Type B pancreatic cell (in vitro differentiated cells): ENCODE data around the gene OAT. TPM values are rescaled to one million over a fixed set of nuclear protein-coding genes. Genes with fewer than 3 reads are reported as not detected.

Source experiments
- DNase-seq: peaks from one replicate; pipeline ENCODE4 v3.0.0; 2021; ENCODE audit warnings: mixed read lengths; ENCODE audit not compliant: unreplicated experiment; ENCODE audit errors: extremely low spot score
- H3K27ac Mint-ChIP-seq: 2 replicates; pipeline ENCODE4 v1.8.0; 2021; ENCODE audit warnings: mild to moderate bottlenecking, mixed read lengths
- H3K27me3 Mint-ChIP-seq: 2 replicates; pipeline ENCODE4 v1.8.0; 2021; ENCODE audit warnings: mixed read lengths
- H3K36me3 Mint-ChIP-seq: 2 replicates; pipeline ENCODE4 v1.8.0; 2021; ENCODE audit warnings: mixed read lengths
- H3K4me1 Mint-ChIP-seq: one replicate; pipeline ENCODE4 v1.8.0; 2021; ENCODE audit warnings: mixed read lengths; ENCODE audit not compliant: unreplicated experiment
- H3K4me3 Mint-ChIP-seq: 2 replicates; pipeline ENCODE4 v1.8.0; 2021; ENCODE audit warnings: mild to moderate bottlenecking, mixed read lengths
- H3K9me3 Mint-ChIP-seq: 2 replicates; pipeline ENCODE4 v1.8.0; 2021; ENCODE audit warnings: mixed read lengths
- CTCF ChIP-seq: fragments of 200-600 bp; sonication (generic); conservative IDR thresholded peaks from 2 replicates; pipeline ENCODE4 v1.5.0; 2021; ENCODE audit warnings: antibody characterized with exemption, mild to moderate bottlenecking
- total RNA-seq: library from RNA; stranded (reverse); gene quantifications from 2 replicates; pipeline ENCODE4 v1.2.1, GENCODE V29; 2021; ENCODE audit warnings: low replicate concordance

Gene OAT
- total RNA-seq, 1 donor from 2014 or later, result 83.4 TPM

DNA sequence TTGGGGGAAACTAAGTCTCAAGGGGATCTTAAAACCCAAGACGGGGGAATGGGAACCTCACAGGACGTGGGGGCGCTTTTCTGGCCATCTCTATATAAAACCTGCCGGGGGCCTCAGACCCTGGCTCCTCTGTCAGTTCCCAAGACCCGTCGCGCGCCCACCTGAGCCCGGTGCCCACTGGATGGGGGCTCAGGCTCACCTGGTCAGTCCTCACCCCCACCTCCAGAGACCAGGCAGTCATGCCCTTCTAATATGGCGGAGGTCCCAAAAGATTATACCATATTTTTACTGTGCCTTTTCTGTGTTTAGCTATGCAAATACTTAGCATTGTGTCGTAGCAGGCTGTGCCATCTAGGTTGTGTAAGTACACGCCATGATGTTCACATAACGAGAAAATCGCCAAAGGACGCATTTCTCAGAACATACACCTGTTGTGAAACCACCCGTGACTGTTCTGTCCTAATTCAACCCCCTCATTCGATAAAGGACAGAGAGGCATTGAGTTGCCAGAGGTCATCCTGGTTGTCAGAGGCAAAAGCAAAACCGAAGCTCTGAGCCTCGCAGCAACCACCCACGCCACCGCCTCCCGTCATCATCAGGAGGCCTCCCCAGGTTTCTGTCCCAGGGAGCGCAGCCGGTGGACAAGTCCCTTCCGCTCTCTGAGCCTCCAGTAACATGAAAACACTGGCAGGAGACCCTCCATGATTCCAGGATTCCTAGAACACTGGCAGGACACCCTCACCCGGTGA lies 28.9 kb downstream of the OAT start:
- Mint-ChIP-seq H3K4me3 (no peak overlapping the region), H3K36me3 (peaks cover 4% of the 10 kb centered on the region), H3K9me3 (no peaks in the 10 kb centered on the region), H3K4me1 (peaks cover 10% of the 10 kb centered on the region), H3K27me3 (peaks cover 8% of the 10 kb centered on the region), H3K27ac (no peak overlapping the region)
- no peak for TF ChIP-seq CTCF
- DNase-seq, result no peak

DNA sequence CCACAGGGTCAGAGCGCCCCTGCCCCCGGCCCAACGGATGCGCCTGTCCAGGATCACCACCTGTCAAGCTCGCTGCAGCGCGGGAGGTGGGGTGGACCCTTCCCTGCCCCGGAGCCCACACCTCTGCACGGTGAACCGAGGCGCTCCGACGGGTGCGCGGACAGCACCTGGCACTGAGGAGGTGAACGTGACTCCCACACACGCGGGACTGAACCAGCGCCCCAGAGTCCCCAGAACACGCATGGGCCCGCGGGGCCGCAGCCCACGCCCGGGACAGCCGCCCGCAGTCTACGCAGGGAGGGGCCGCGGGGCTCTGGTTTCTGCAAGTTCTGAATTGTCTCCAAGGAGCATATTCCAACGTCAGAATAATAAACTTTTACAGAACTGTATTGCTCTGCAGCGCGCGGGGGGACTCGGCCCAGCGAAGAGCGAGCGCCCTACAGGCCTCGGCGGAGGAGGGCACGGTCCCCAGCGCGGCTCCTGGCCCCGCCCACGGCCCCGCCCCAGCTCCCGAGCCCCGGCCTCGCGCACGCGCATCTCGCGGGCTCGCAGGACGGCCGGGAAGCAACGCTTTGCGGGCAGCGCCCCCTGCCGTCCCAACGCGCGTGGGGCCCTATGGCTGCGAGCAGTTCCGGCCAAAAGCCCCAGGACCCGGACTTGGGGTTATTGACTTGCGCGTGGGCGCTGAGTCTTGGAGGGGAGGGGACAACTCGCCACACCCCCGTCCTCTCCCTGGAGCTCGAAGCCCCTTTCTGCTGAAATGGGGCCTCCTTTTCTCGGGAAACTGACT lies 29.7 kb downstream of the OAT start:
- Mint-ChIP-seq H3K36me3 (no peaks in the 10 kb centered on the region), H3K4me1 (peaks cover 13% of the 10 kb centered on the region), H3K27me3 (peaks cover 8% of the 10 kb centered on the region), H3K4me3 (no peak overlapping the region), H3K9me3 (no peaks in the 10 kb centered on the region), H3K27ac (no peak overlapping the region)
- peak; percentile 97 for DNase-seq
- peak; percentile 98 for TF ChIP-seq CTCF

GRCh38 chr10:124388476-124388822 lies 30.3 kb downstream of the OAT start:
- TF ChIP-seq CTCF, result no peak
- no peak overlapping the region for H3K27ac Mint-ChIP-seq
- no peak for DNase-seq
- H3K4me1 Mint-ChIP-seq, result peaks cover 13% of the 10 kb centered on the region
- no peaks in the 10 kb centered on the region for H3K9me3 Mint-ChIP-seq
- H3K36me3 Mint-ChIP-seq, result no peaks in the 10 kb centered on the region
- peaks cover 8% of the 10 kb centered on the region for H3K27me3 Mint-ChIP-seq
- H3K4me3 Mint-ChIP-seq, result peak overlapping the region; percentile 44

DNA sequence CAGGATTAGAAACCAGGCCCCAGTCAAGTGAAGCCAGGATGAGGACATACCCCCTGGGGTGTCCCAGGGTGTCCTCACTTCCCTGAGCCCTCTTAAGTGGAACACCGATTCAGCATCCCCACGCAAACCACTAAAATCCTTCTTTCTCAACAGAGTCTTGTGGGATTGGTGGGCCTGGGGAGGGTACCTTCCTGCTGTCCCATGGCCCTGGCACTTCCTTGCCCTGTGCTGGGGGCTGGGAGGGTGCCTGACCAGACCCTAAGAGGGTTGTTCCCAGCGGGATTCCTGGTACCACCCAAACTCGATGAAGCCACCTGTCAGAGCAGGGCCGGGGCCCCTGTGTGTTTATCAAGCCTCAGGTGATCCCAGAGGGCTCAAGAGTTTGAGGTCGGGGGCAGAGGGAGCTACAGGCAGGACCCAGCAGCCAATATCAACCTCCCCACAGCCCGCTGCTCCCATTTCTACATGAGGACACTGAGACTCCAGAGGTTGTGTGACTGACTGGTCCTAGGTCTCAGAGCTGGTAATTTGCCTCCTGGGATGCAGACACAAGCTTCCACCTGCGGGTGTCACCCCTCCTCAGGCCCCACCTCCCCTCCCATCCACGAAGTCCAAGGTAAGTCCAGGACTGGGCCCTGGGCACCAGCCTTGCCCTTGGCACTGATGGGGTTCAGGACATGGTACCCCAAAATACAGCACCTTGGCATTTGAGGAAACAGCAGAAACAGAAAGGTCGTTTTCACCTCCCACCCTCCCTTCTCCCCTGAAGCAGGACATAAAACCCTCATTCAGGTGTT lies 31.4 kb downstream of the OAT start:
- DNase-seq, result no peak
- H3K9me3 Mint-ChIP-seq, result no peaks in the 10 kb centered on the region
- H3K4me3 Mint-ChIP-seq, result peak overlapping the region; percentile 64

More for the DNA sequence above, 31.4 kb downstream of the OAT start:
- peaks cover 8% of the 10 kb centered on the region for H3K27me3 Mint-ChIP-seq
- peaks cover 13% of the 10 kb centered on the region for H3K4me1 Mint-ChIP-seq
- no peaks in the 10 kb centered on the region for H3K36me3 Mint-ChIP-seq
- TF ChIP-seq CTCF, result no peak
- H3K27ac Mint-ChIP-seq, result no peak overlapping the region
